Ascending aorta (tissue), 2 donors: ENCODE data around the gene SYT9. TPM values are rescaled to one million over a fixed set of nuclear protein-coding genes. Genes with fewer than 3 reads are reported as not detected.

Experiments used
- DNase-seq, 2 donors: peaks; one replicate each; pipeline ENCODE4 v3.0.0-alpha.2; 2019; ENCODE audit warnings: low spot score in 2 of 2
- H3K27ac ChIP-seq, 2 donors: fragments of 200-600 bp; sonication (generic); one replicate each; pipeline ENCODE4 v1.5.1; 2016 to 2017; ENCODE audit warnings: mild to moderate bottlenecking in 1 of 2
- H3K27me3 ChIP-seq: fragments of 200-600 bp; sonication (generic); one replicate; pipeline ENCODE4 v1.5.1; 2017
- H3K36me3 ChIP-seq, 2 donors: fragments of 200-600 bp; sonication (generic); one replicate each; pipeline ENCODE4 v1.5.1; 2016
- H3K4me1 ChIP-seq, 2 donors: fragments of 200-600 bp; sonication (generic); one replicate each; pipeline ENCODE4 v1.5.1; 2016 to 2017; ENCODE audit warnings: mild to moderate bottlenecking in 1 of 2
- H3K4me3 ChIP-seq, 2 donors: fragments of 200-600 bp; sonication (generic); one replicate each; pipeline ENCODE4 v1.5.1; 2016 to 2017; ENCODE audit warnings: mild to moderate bottlenecking in 1 of 2
- H3K9me3 ChIP-seq, 2 donors: fragments of 200-600 bp; sonication (generic); one replicate each; pipeline ENCODE4 v1.5.1; 2016
- CTCF ChIP-seq, 3 experiments: fragments of 200-600 bp in 2 of 3; fragments of 450-650 bp in 1 of 3; sonication (generic) in 2 of 3; IDR thresholded peaks; one replicate each; pipeline ENCODE4 v1.5.1; 2016 to 2019; ENCODE audit warnings: antibody characterized with exemption in 3 of 3, mild to moderate bottlenecking in 1 of 3, moderate library complexity in 1 of 3
- intact Hi-C: fragments of 100-400 bp; cut with DNase I; formaldehyde crosslinking; loops from one replicate; pipeline ENCODE4 v1.15.1; 2023
- total RNA-seq: library from RNA; depleted of rRNA; stranded (reverse); fragments of >200 nt; gene quantifications from one replicate; pipeline ENCODE4 v1.1.0, GENCODE V29; 2016

Gene SYT9
- total RNA-seq, 1 donor from 2014 or later = 3.1 TPM

GRCh38 chr11:7257724-7258123 is 6.0 kb downstream of the SYT9 start:
- H3K27me3 ChIP-seq = no peaks in the 10 kb centered on the region
- H3K4me3 ChIP-seq = no peak overlapping the region
- H3K27ac ChIP-seq = no peak overlapping the region
- H3K9me3 ChIP-seq = no peaks in the 10 kb centered on the region
- no peak for DNase-seq
- TF ChIP-seq CTCF (IDR thresholded peaks at IDR 0.05) = no peak
- intact Hi-C loops = no loop called here
- peaks cover 0 to under 1% of the 10 kb centered on the region in 2 donors for H3K4me1 ChIP-seq
- H3K36me3 ChIP-seq = no peaks in the 10 kb centered on the region

- Histone ChIP-seq H3K4me3 (no peak overlapping the region), H3K9me3 (no peaks in the 10 kb centered on the region), H3K36me3 (no peaks in the 10 kb centered on the region), H3K27ac (no peak overlapping the region), H3K4me1 (no peaks in the 10 kb centered on the region), H3K27me3 (no peaks in the 10 kb centered on the region)
- intact Hi-C loops = no loop called here
- no peak for TF ChIP-seq CTCF (IDR thresholded peaks at IDR 0.05)
- no peak for DNase-seq
Observed at GRCh38 chr11:7261578-7261977, 9.9 kb downstream of the SYT9 start.

- Histone ChIP-seq H3K4me3 (no peak overlapping the region), H3K4me1 (no peaks in the 10 kb centered on the region), H3K9me3 (no peaks in the 10 kb centered on the region), H3K36me3 (no peaks in the 10 kb centered on the region), H3K27ac (no peak overlapping the region), H3K27me3 (no peaks in the 10 kb centered on the region)
- DNase-seq = no peak
- no peak for TF ChIP-seq CTCF (IDR thresholded peaks at IDR 0.05)
- intact Hi-C loops = no loop called here
Observed at GRCh38 chr11:7262672-7263071, 11.0 kb downstream of the SYT9 start.

- H3K4me1 ChIP-seq = no peaks in the 10 kb centered on the region
- no peak for TF ChIP-seq CTCF (IDR thresholded peaks at IDR 0.05)
- intact Hi-C loops = no loop called here
Observed at GRCh38 chr11:7263842-7264241, 12.1 kb downstream of the SYT9 start.

GRCh38 chr11:7268758-7269157 is 17.1 kb downstream of the SYT9 start:
- no peaks in the 10 kb centered on the region for H3K36me3 ChIP-seq
- no peaks in the 10 kb centered on the region for H3K4me1 ChIP-seq
- intact Hi-C loops = no loop called here
- no peaks in the 10 kb centered on the region for H3K27me3 ChIP-seq
- no peak for TF ChIP-seq CTCF (IDR thresholded peaks at IDR 0.05)
- no peak overlapping the region for H3K4me3 ChIP-seq
- no peak for DNase-seq
- H3K27ac ChIP-seq = no peak overlapping the region
- no peaks in the 10 kb centered on the region for H3K9me3 ChIP-seq

More at GRCh38 chr11:7263842-7264241, 12.1 kb downstream of the SYT9 start:
- no peak overlapping the region for H3K27ac ChIP-seq
- H3K9me3 ChIP-seq = no peaks in the 10 kb centered on the region
- H3K4me3 ChIP-seq = no peak overlapping the region
- no peaks in the 10 kb centered on the region for H3K27me3 ChIP-seq
- H3K36me3 ChIP-seq = no peaks in the 10 kb centered on the region
- no peak for DNase-seq

- no peaks in the 10 kb centered on the region for H3K4me1 ChIP-seq
- H3K27me3 ChIP-seq = no peaks in the 10 kb centered on the region
- intact Hi-C loops = loop anchor here (10.0 kb wide), 1 partner anchor 1836 kb away; no protein-coding TSS in a partner anchor
- no peak overlapping the region for H3K4me3 ChIP-seq
- H3K9me3 ChIP-seq = no peaks in the 10 kb centered on the region
- DNase-seq = no peak
- H3K27ac ChIP-seq = no peak overlapping the region
- H3K36me3 ChIP-seq = no peaks in the 10 kb centered on the region
- TF ChIP-seq CTCF (IDR thresholded peaks at IDR 0.05) = no peak
Observed at GRCh38 chr11:7270233-7270865, 18.6 kb downstream of the SYT9 start.
